Measurements from ENCODE around the gene GSTA2. TPM values are rescaled to one million over a fixed set of nuclear protein-coding genes. Genes with fewer than 3 reads are reported as not detected.
"Not testable (repeated sequence)": the region's sequence is repeated elsewhere in the genome, so short reads cannot be mapped to it uniquely, and the experiment has no call there.

The GSTA2 gene
- total RNA-seq, 4 donors from 2014 or later = not detected

GRCh38 chr6:52779237-52779636 lies 16.0 kb upstream of the GSTA2 start:
- DNase-seq (ENCODE audit: low spot score in 2 of 2) = no peak
- H3K4me3 ChIP-seq (ENCODE audit: low read depth, poor library complexity, severe bottlenecking) = no peak overlapping the region
- intact Hi-C loops (cut with DNase I; ENCODE audit: low total_unique reads) = no loop called here
- TF ChIP-seq POLR2A (IDR thresholded peaks at IDR 0.05) = no peak
- TF ChIP-seq, protein P1, sequence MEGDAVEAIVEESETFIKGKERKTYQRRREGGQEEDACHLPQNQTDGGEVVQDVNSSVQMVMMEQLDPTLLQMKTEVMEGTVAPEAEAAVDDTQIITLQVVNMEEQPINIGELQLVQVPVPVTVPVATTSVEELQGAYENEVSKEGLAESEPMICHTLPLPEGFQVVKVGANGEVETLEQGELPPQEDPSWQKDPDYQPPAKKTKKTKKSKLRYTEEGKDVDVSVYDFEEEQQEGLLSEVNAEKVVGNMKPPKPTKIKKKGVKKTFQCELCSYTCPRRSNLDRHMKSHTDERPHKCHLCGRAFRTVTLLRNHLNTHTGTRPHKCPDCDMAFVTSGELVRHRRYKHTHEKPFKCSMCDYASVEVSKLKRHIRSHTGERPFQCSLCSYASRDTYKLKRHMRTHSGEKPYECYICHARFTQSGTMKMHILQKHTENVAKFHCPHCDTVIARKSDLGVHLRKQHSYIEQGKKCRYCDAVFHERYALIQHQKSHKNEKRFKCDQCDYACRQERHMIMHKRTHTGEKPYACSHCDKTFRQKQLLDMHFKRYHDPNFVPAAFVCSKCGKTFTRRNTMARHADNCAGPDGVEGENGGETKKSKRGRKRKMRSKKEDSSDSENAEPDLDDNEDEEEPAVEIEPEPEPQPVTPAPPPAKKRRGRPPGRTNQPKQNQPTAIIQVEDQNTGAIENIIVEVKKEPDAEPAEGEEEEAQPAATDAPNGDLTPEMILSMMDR (IDR thresholded peaks at IDR 0.05) = no peak
- 23 to 26% methylated on average over 1 of the region's 1 CpG for WGBS, 2 donors

GRCh38 chr6:52776711-52777351 lies 13.6 kb upstream of the GSTA2 start:
- intact Hi-C loops (cut with DNase I; ENCODE audit: low total_unique reads); DNase-seq (ENCODE audit: low spot score in 2 of 2); H3K4me3 ChIP-seq (ENCODE audit: low read depth, poor library complexity, severe bottlenecking): not testable (repeated sequence)
- 90 to 94% methylated on average over 9 of the region's 9 CpGs for WGBS, 2 donors

DNA sequence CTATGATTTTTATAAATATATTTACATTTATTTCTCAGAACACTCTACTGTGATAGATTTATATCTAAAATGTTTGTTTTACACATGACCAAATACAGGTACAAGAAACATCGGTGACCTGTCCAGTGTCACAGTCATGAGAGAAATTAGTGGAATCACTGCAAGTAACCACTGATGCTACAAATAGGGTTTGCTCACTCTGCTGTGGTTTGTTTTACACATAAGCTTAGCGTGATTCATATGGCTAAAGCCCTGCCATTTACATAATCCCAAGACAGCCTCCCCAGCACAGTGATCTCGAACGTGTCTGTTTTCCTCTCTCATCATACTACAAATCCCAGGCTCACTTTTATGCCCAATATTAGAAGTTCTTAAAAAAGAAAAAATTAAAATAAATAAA lies 6.1 kb upstream of the GSTA2 start:
- intact Hi-C loops (cut with DNase I; ENCODE audit: low total_unique reads); DNase-seq (ENCODE audit: low spot score in 2 of 2); H3K4me3 ChIP-seq (ENCODE audit: low read depth, poor library complexity, severe bottlenecking): not testable (repeated sequence)
- WGBS, 2 donors = 84 to 85% methylated on average over 4 of the region's 4 CpGs

- H3K4me3 ChIP-seq (ENCODE audit: low read depth, poor library complexity, severe bottlenecking); DNase-seq (ENCODE audit: low spot score in 2 of 2); intact Hi-C loops (cut with DNase I; ENCODE audit: low total_unique reads): not testable (repeated sequence)
Observed at GRCh38 chr6:52767658-52768057, 4.4 kb upstream of the GSTA2 start.

DNA sequence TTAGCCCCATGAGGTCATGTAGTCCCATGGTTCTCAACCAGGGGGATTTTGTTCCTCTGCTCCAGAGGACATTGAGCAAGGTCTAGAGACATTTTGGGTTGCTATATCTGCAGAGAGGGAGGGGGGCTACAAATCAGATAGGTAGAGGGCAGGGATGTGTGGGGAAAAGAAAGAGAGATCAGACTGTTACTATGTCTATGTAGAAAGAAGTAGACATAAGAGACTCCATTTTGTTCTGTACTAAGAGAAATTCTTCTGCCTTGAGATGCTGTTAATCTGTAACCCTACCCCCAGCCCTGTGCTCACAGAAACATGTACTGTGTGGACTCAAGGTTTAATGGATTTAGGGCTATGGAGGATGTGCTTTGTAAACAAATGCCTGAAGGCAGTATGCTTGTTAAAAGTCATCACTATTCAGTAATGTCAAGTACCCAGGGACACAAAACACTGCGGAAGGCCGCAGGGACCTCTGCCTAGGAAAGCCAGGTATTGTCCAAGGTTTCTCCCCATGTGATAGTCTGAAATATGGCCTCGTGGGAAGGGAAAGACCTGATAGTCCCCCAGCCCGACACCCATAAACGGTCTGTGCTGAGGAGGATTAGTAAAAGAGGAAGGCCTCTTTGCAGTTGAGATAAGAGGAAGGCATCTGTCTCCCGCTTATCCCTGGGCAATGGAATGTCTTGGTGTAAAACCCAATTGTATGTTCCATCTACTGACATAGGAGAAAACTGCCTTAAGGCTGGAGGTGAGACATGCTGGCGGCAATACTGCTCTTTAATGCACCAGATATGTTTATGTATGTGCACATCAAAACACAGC lies 1.4 kb downstream of the GSTA2 start:
- intact Hi-C loops (cut with DNase I; ENCODE audit: low total_unique reads); H3K4me3 ChIP-seq (ENCODE audit: low read depth, poor library complexity, severe bottlenecking); DNase-seq (ENCODE audit: low spot score in 2 of 2): not testable (repeated sequence)
- 63 to 79% methylated on average over 6 to 7 of the region's 7 CpGs for WGBS, 2 donors

- TF ChIP-seq, protein P1 (IDR thresholded peaks at IDR 0.05) = no peak
- TF ChIP-seq POLR2A (IDR thresholded peaks at IDR 0.05) = no peak
- H3K4me3 ChIP-seq (ENCODE audit: low read depth, poor library complexity, severe bottlenecking) = no peak overlapping the region
- 71 to 79% methylated on average over 6 of the region's 6 CpGs for WGBS, 2 donors
- intact Hi-C loops (cut with DNase I; ENCODE audit: low total_unique reads) = no loop called here
- no peak for DNase-seq (ENCODE audit: low spot score in 2 of 2)
Observed at GRCh38 chr6:52760105-52760765, 3.0 kb downstream of the GSTA2 start.

- no peak for TF ChIP-seq POLR2A (IDR thresholded peaks at IDR 0.05)
- TF ChIP-seq, protein P1 (IDR thresholded peaks at IDR 0.05) = no peak
- no peak overlapping the region for H3K4me3 ChIP-seq (ENCODE audit: low read depth, poor library complexity, severe bottlenecking)
- WGBS, 2 donors = 78 to 91% methylated on average over 1 of the region's 1 CpG
- DNase-seq (ENCODE audit: low spot score in 2 of 2) = no peak
- intact Hi-C loops (cut with DNase I; ENCODE audit: low total_unique reads) = no loop called here
Observed at GRCh38 chr6:52759085-52759484, 4.2 kb downstream of the GSTA2 start.

DNA sequence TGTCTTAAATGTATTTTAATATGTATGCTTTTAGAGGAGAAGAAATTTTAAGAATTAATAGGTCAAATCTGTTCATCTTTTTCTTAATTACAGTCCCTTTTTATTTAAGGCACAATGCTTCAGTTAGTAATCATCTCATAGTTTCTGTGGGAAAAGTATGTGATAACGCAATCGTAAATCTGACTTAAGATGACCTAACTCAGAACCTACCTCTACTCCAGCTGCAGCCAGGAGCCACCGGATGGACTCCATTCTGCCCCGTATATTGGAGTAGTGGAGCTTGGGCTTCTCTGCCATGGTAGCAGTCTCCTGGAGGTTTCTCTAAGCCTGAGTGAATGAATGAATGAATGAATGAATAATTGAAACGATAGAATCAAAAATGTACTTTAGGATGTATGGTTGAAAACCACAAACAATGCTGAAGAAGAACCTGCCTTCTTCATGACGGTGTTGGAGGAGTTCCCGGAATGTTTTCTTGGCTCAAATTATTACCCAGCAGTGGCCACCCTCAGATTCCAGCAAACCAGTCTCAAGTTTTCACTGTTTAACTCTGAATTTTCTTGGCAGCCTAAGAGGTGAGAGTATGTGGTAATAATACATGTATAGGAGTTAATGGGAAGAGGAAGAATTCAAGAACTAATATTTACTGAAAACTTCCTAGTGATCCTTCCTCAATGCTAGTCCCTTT lies 5.5 kb downstream of the GSTA2 start:
- H3K4me3 ChIP-seq (ENCODE audit: low read depth, poor library complexity, severe bottlenecking); DNase-seq (ENCODE audit: low spot score in 2 of 2); intact Hi-C loops (cut with DNase I; ENCODE audit: low total_unique reads): not testable (repeated sequence)
- WGBS, 2 donors = 60 to 62% methylated on average over 7 of the region's 7 CpGs
